22Rv1 (cell line): ENCODE measurements around the gene NDUFV2.
"Not testable (repeated sequence)": the region's sequence is repeated elsewhere in the genome, so short reads cannot be mapped to it uniquely, and the experiment has no call there.

Source experiments
- H3K27ac ChIP-seq: fragments of 450-650 bp; 2 replicates; pipeline ENCODE4 v1.5.1; 2017
- CTCF ChIP-seq: fragments of 450-650 bp; IDR thresholded peaks from 2 replicates; pipeline ENCODE4 v1.5.1; 2017; ENCODE audit warnings: mild to moderate bottlenecking
- ZFX ChIP-seq: fragments of 450-650 bp; IDR thresholded peaks from 2 replicates; pipeline ENCODE4 v1.6.1; 2017; ENCODE audit warnings: antibody characterized with exemption, borderline replicate concordance

NDUFV2 gene

DNA sequence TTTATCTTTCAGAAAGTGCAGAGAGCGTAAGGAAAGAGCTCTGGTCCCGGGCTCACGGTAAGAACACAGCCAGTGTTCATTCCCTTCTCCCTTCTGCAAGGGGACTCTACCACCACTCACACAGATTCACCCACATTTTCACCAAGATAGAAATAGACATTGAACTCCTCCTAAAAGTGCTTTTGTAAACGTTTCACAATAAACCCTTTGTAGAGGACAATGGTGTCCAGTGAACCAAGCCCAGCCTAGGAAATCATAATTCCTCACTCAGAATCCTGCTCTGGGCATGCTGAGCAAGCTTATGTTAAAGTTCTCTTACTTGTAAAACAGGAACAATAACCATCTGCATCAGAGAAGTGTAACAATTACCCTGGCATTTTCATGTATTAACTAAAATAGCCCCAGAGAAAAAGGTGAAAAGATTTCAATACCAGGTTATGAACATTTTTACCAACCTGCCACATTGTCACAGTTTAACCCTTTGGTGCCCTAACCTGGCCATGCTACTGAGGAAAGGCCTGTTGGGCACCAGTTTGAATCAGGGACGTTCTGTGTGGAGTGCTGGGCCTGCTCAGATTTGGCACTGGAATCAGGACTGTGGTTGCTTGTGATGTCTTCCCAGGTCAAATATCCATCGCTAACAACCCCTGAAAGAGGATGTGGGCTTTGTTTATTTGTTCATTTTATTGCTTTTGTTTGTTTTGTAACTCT is 22.5 kb upstream of the NDUFV2 start:
- TF ChIP-seq ZFX (no peak), CTCF (no peak)
- no peak overlapping the region for H3K27ac ChIP-seq

- no peak overlapping the region for H3K27ac ChIP-seq
Measured at GRCh38 chr18:9081940-9082339, 20.6 kb upstream of the NDUFV2 start.

GRCh38 chr18:9082711-9083510 is 19.6 kb upstream of the NDUFV2 start:
- no peak overlapping the region for H3K27ac ChIP-seq
- TF ChIP-seq ZFX (no peak), CTCF (no peak)

More at GRCh38 chr18:9081940-9082339, 20.6 kb upstream of the NDUFV2 start:
- no peak for TF ChIP-seq ZFX
- TF ChIP-seq CTCF, result no peak

DNA sequence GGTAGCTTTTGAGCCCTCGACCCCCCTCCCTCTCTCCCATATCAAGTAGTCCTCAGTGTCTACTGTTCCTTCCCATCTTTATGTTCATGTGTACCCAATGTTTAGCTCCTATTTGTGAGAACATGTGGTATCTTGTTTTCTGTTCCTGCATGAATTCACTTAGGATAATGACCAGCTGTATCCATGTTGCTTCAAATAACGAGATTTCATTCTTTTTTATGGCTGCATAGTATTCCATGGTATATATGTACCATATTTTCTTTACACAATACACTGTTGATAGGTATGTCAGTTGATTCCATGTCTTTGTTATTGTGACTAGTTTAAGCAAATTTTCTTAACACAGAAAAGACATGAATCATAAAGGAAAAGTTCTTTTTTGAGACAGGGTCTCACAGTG is 16.5 kb upstream of the NDUFV2 start:
- H3K27ac ChIP-seq, result no peak overlapping the region
- no peak for TF ChIP-seq ZFX
- no peak for TF ChIP-seq CTCF

GRCh38 chr18:9086624-9087023 is 15.9 kb upstream of the NDUFV2 start:
- TF ChIP-seq ZFX (no peak), CTCF (no peak)
- H3K27ac ChIP-seq, result no peak overlapping the region

GRCh38 chr18:9087144-9087543 is 15.4 kb upstream of the NDUFV2 start:
- no peak overlapping the region for H3K27ac ChIP-seq
- TF ChIP-seq CTCF (no peak), ZFX (no peak)

DNA sequence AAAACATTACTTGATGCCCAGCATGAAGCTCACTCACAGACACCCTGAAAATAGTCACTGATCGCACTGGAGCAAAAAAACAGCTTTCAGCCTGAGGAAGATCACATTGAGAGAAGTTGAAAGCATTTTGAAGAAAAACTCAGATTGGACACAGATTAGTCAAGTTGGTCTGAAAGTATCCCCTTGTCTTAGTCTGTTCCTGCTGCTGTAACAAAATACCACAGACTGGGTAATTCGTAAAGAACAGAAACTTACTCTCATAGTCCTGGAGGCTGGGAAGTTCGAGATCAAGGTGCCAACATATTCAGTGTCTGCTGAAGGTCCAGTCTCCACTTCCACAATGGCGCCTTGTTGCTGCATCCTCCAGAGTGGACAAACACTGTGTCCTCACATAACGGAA is 14.2 kb upstream of the NDUFV2 start:
- TF ChIP-seq CTCF (no peak), ZFX (no peak)
- no peak overlapping the region for H3K27ac ChIP-seq

GRCh38 chr18:9088727-9089126 is 13.8 kb upstream of the NDUFV2 start:
- not testable (repeated sequence) for H3K27ac ChIP-seq
